SJSA1 (cell line): ENCODE results near the gene PDE7B. TPM values are rescaled to one million over a fixed set of nuclear protein-coding genes. Genes with fewer than 3 reads are reported as not detected.
A peak's percentile ranks its signal among the peaks of the same experiment; 100 is the strongest.
"Not testable (repeated sequence)": the region's sequence is repeated elsewhere in the genome, so short reads cannot be mapped to it uniquely, and the experiment has no call there.

Source experiments
- DNase-seq, 2 experiments: peaks; one replicate each; pipeline ENCODE4 v3.0.0-alpha.2; 2015 to 2020; ENCODE audit warnings: low spot score in 2 of 2, low read depth in 1 of 2
- H3K27ac ChIP-seq: fragments of 250-450 bp; sonication (Bioruptor Pico); 2 replicates; pipeline ENCODE4 v1.5.1; 2020; ENCODE audit warnings: mild to moderate bottlenecking, moderate library complexity
- H3K27me3 ChIP-seq: fragments of 250-450 bp; sonication (Bioruptor Pico); replicated peaks from 2 replicates; pipeline ENCODE4 v1.5.1; 2020; ENCODE audit warnings: mild to moderate bottlenecking, moderate library complexity
- H3K36me3 ChIP-seq: fragments of 250-450 bp; sonication (Bioruptor Pico); 2 replicates; pipeline ENCODE4 v1.5.1; 2020; ENCODE audit warnings: mild to moderate bottlenecking
- H3K4me1 ChIP-seq: fragments of 250-450 bp; sonication (Bioruptor Pico); replicated peaks from 2 replicates; pipeline ENCODE4 v1.6.1; 2021; ENCODE audit warnings: mild to moderate bottlenecking
- H3K4me3 ChIP-seq: fragments of 250-450 bp; sonication (Bioruptor Pico); 2 replicates; pipeline ENCODE4 v1.5.1; 2020; ENCODE audit warnings: mild to moderate bottlenecking
- H3K9me3 ChIP-seq: fragments of 250-450 bp; sonication (Bioruptor Pico); replicated peaks from 2 replicates; pipeline ENCODE4 v1.5.1; 2020; ENCODE audit warnings: mild to moderate bottlenecking
- total RNA-seq: library from RNA; depleted of rRNA; stranded (reverse); fragments of >200 nt; shearing (Covaris generic); gene quantifications from 2 replicates; pipeline ENCODE4 v1.2.3, GENCODE V29; 2014

Gene PDE7B
- total RNA-seq, 1 experiment from 2014 or later: not detected

GRCh38 chr6:136216503-136217401, 365.3 kb downstream of the PDE7B start:
- no peak for DNase-seq
- no peaks in the 10 kb centered on the region for H3K27me3 ChIP-seq
- H3K36me3 ChIP-seq: no peaks in the 10 kb centered on the region
- no peak overlapping the region for H3K4me3 ChIP-seq
- no peaks in the 10 kb centered on the region for H3K4me1 ChIP-seq
- H3K27ac ChIP-seq: no peak overlapping the region
- no peaks in the 10 kb centered on the region for H3K9me3 ChIP-seq

GRCh38 chr6:136224974-136225373, 373.5 kb downstream of the PDE7B start:
- H3K27ac ChIP-seq, DNase-seq, H3K4me1 ChIP-seq, H3K9me3 ChIP-seq, H3K4me3 ChIP-seq, H3K36me3 ChIP-seq, H3K27me3 ChIP-seq: not testable (repeated sequence)

- no peak for DNase-seq
- Histone ChIP-seq H3K4me3 (no peak overlapping the region), H3K36me3 (no peaks in the 10 kb centered on the region), H3K4me1 (no peaks in the 10 kb centered on the region), H3K27me3 (no peaks in the 10 kb centered on the region), H3K27ac (no peak overlapping the region), H3K9me3 (no peaks in the 10 kb centered on the region)
These were observed 374.0 kb downstream of the PDE7B start for GRCh38 chr6:136225496-136225895.

- DNase-seq: peak in 1 of 2 experiments; percentile 28
- no peak overlapping the region for H3K27ac ChIP-seq
- H3K27me3 ChIP-seq: no peaks in the 10 kb centered on the region
- 0 out of 2 replicates have a peak, but pooled peaks cover 2% of the 10 kb centered on the region for H3K36me3 ChIP-seq
- H3K4me1 ChIP-seq: no peaks in the 10 kb centered on the region
- H3K9me3 ChIP-seq: no peaks in the 10 kb centered on the region
- H3K4me3 ChIP-seq: no peak overlapping the region
These were observed 374.6 kb downstream of the PDE7B start for GRCh38 chr6:136226027-136226673.

DNA sequence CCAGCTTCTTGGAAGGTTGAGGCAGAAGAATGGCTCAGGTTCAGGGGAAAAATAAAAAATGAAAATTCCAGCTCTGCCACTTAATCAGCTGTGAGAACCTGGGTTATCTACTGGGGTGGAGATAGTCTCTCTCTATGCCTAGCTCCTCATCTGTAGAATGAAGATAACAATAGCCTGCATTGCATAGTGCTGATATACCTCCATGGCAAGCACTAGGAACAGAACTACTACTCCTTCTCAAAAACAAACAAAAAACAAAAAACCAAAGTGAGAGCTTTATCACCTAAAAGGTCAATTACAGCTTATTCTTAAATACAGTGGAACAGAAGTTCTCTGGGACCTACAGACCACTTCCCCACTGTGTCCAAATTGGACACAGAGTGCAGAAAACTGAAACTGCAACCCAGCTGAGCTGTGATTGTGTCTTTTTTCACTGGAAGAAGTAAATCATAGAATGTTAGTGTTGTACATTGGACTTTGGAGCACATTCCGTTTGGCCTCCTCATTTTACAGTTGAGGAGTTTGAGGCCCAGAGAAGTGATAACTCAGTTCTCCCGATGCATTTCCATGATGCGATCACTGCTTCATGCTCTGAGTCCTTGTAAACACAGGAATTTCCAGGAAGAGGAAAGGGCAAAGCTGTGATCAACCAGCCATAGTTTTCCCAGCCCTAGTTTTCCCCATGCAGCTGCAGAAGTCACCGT, 375.3 kb downstream of the PDE7B start:
- H3K27ac ChIP-seq: no peak overlapping the region
- no peaks in the 10 kb centered on the region for H3K4me1 ChIP-seq
- H3K36me3 ChIP-seq: 0 out of 2 replicates have a peak, but pooled peaks cover 3% of the 10 kb centered on the region
- H3K4me3 ChIP-seq: no peak overlapping the region
- no peaks in the 10 kb centered on the region for H3K27me3 ChIP-seq
- no peaks in the 10 kb centered on the region for H3K9me3 ChIP-seq
- no peak for DNase-seq

GRCh38 chr6:136228814-136229213, 377.3 kb downstream of the PDE7B start:
- no peak overlapping the region for H3K27ac ChIP-seq
- H3K9me3 ChIP-seq: no peaks in the 10 kb centered on the region
- H3K27me3 ChIP-seq: no peaks in the 10 kb centered on the region
- no peaks in the 10 kb centered on the region for H3K4me1 ChIP-seq
- no peak for DNase-seq
- H3K36me3 ChIP-seq: 0 out of 2 replicates have a peak, but pooled peaks cover 3% of the 10 kb centered on the region
- no peak overlapping the region for H3K4me3 ChIP-seq

DNA sequence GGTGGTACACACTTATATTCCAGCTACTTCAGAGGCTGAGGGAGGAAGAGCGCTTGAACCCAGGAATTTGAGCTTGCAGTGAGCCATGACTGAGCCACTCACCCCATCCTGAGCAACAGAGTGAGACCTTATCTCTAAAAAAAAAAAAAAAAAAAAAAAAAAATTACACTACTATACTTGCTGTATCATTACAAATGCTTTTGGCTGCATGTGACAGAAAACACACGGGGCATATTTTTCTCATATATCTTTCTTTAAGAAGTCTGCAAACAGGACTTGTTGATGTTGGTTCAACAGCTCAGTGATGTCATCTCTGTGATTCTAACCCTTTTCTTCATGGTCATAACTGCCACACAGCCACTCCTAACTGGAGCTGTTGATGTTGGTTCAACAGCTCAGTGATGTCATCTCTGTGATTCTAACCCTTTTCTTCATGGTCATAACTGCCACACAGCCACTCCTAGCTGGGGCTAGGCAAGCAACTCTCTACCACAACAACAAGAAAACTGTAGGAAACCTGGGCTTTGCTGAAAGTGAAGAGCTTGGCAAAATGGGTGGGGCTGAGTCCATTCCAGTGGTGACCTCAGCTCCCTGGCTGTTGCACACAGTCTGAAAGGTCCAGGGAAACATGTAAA, 378.8 kb downstream of the PDE7B start:
- H3K27ac ChIP-seq: no peak overlapping the region

GRCh38 chr6:136232701-136233100, 381.2 kb downstream of the PDE7B start:
- H3K36me3 ChIP-seq: peaks cover 6% of the 10 kb centered on the region; the same call in 1 of the 2 replicates
- H3K4me3 ChIP-seq: no peak overlapping the region
- no peak for DNase-seq
- H3K27me3 ChIP-seq: no peaks in the 10 kb centered on the region
- no peak overlapping the region for H3K27ac ChIP-seq
- H3K4me1 ChIP-seq: no peaks in the 10 kb centered on the region
- no peaks in the 10 kb centered on the region for H3K9me3 ChIP-seq

More for the DNA sequence above, 378.8 kb downstream of the PDE7B start:
- DNase-seq: no peak
- H3K4me3 ChIP-seq: no peak overlapping the region
- H3K27me3 ChIP-seq: no peaks in the 10 kb centered on the region
- 0 out of 2 replicates have a peak, but pooled peaks cover 6% of the 10 kb centered on the region for H3K36me3 ChIP-seq
- no peaks in the 10 kb centered on the region for H3K9me3 ChIP-seq
- H3K4me1 ChIP-seq: no peaks in the 10 kb centered on the region

DNA sequence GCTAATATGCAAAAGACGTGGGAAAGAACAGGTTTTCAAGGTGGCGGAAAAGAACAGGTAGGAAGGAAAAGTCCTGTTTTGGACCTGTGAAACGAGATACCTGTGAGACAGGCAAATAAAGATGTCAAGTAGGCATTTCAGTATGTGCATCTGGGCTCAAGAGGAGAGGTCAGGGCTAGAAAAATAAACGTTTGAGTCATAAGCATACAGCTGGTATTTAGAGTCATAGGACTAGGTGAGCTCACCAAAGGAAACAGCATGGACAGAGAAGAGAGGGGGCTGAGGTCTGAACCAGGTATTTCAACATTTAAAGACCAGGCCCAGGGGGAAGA, 383.7 kb downstream of the PDE7B start:
- no peak for DNase-seq
- Histone ChIP-seq H3K9me3 (no peaks in the 10 kb centered on the region), H3K36me3 (peaks cover 17% of the 10 kb centered on the region), H3K4me3 (no peak overlapping the region), H3K27me3 (no peaks in the 10 kb centered on the region), H3K4me1 (no peaks in the 10 kb centered on the region), H3K27ac (no peak overlapping the region)

DNA sequence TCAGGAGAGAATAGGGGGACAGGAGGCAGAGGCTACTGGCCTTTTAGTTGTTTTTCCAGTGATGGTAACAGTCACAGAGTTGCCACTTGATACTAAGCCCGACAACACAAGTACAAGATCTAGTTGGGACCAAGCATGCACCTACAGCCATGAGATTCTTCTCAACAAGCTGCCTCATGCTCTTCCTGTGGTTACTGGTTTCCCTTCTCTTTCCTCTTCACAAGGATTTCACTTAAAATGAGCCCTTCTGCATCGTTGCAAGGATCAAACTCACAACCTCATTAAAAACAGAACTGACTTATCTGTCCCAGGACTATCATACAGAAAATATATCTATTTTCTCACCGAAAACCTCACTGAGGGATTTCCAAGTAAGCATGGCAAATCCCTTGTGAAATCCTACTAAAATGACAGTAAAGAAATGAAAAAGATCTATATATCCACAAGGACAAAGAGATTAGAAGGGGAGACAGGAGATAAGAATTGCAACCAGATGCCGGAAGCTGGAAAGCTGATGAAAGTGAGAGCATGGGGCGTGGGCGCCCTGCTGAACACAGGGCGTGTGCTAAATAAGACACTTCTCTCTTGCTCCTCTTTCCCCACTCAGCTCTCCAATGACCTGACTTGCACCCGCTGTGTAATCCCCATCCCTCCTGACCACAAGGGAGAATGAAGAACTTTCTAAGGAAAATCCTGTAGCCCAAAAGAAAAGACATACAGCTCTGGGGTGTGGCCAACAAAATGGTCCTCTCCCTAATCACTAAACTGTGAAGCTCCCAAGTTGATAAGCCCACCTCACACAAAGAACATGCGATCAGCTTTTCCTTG, 385.2 kb downstream of the PDE7B start:
- Histone ChIP-seq H3K4me3 (no peak overlapping the region), H3K27ac (no peak overlapping the region), H3K36me3 (peaks cover 23% of the 10 kb centered on the region), H3K4me1 (no peaks in the 10 kb centered on the region), H3K27me3 (no peaks in the 10 kb centered on the region), H3K9me3 (no peaks in the 10 kb centered on the region)
- DNase-seq: no peak

DNA sequence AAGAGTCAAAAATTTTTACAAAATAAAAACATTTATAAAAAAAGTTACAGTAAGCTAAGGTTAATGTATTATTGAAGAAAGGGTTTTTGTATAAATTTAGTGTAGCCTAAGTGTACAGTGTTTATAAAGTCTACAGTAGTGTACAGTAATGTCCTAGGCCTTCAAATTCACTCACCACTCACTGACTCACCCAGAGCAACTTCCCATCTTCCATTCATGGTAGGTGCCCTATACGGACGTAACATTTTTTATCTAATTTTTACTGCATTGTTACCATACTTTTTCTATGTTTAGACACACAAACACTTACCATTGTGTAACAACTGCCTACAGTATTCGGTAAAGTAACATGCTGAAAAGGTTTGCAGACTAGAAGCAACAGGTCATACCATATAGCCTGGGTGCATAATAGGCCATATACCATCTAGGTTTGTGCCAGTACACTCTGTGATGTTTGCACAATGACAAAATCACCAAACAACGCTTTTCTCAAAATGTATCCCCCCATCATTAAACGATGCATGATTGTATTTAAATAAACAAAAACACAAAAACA, 392.6 kb downstream of the PDE7B start:
- DNase-seq: no peak
- no peaks in the 10 kb centered on the region for H3K27me3 ChIP-seq
- peaks cover 6% of the 10 kb centered on the region for H3K4me1 ChIP-seq
- H3K27ac ChIP-seq: no peak overlapping the region
- H3K4me3 ChIP-seq: no peak overlapping the region
- no peaks in the 10 kb centered on the region for H3K9me3 ChIP-seq
- peaks cover 31% of the 10 kb centered on the region for H3K36me3 ChIP-seq
